GM12878 (cell line): Measurements from ENCODE around the gene SP4. TPM values are rescaled to one million over a fixed set of nuclear protein-coding genes. Genes with fewer than 3 reads are reported as not detected.

ENCODE experiments used
- ATAC-seq: fragments of 200-7000 bp; cut with Tn5 transposase; 3 replicates; pipeline ENCODE4 v1.9.1; 2020; ENCODE audit warnings: mild to moderate bottlenecking, moderate library complexity
- BruUV-seq: library from RNA; stranded (reverse); fragments of 400-500 nt; replicated peaks from 2 replicates; lab custom pipeline; 2021; lab: Mats Ljungman, UMichigan
- CTCF ChIA-PET: fragments of 300-600 bp; sonication (Branson Sonifier 250); formaldehyde crosslinking; extraction: SDS; loops from one replicate; lab custom pipeline; 2021; ENCODE audit warnings: inconsistent platforms; lab: Yijun Ruan, JAX
- POLR2A ChIA-PET: fragments of 350-600 bp; formaldehyde crosslinking; extraction: SDS; loops from one replicate; lab custom pipeline; 2021; ENCODE audit warnings: inconsistent platforms; lab: Charles Lee
- RAD21 ChIA-PET: fragments of 300-600 bp; sonication (Branson Sonifier 250); formaldehyde crosslinking; loops from one replicate; lab custom pipeline; 2023; ENCODE audit warnings: antibody characterized with exemption; ENCODE audit not compliant: unreplicated experiment; lab: Charles Lee
- SMC1A ChIA-PET: fragments of 300-600 bp; sonication (Branson Sonifier 250); formaldehyde crosslinking; loops from one replicate; lab custom pipeline; 2023; ENCODE audit not compliant: unreplicated experiment, uncharacterized antibody; lab: Charles Lee
- DNase-seq: peaks from one replicate; pipeline ENCODE4 v3.0.0-alpha.2; 2011; ENCODE audit warnings: low read depth, low spot score
- FAIRE-seq: peaks from 3 replicates; lab custom pipeline; 2011; peaks lifted over from hg19 to GRCh38; lab: Jason Lieb, UNC
- H2AFZ ChIP-seq: 2 replicates; pipeline ENCODE4 v1.6.0; 2011; ENCODE audit warnings: low read depth, low read length, control low read depth; ENCODE audit not compliant: control insufficient read depth
- H3K27ac ChIP-seq: 2 replicates; pipeline ENCODE4 v1.5.1; 2011; ENCODE audit warnings: control low read depth; ENCODE audit not compliant: control insufficient read depth, insufficient read depth
- H3K27me3 ChIP-seq, 2 experiments: replicated peaks in 1 of 2; 2 replicates each; pipeline versions ENCODE4 v1.6.0 to v1.6.1; 2011; ENCODE audit warnings: low read length in 1 of 2; ENCODE audit not compliant: control insufficient read depth in 2 of 2, insufficient read depth in 2 of 2
- H3K36me3 ChIP-seq, 2 experiments: 2 replicates each; pipeline ENCODE4 v1.5.1; 2011; ENCODE audit warnings: low read length in 1 of 2; ENCODE audit not compliant: control insufficient read depth in 2 of 2, insufficient read depth in 2 of 2
- H3K4me1 ChIP-seq: 2 replicates; pipeline ENCODE4 v1.6.1; 2011; ENCODE audit warnings: mild to moderate bottlenecking, low read length, moderate library complexity, mixed read lengths; ENCODE audit not compliant: control insufficient read depth, insufficient read depth
- H3K4me2 ChIP-seq: 2 replicates; pipeline ENCODE4 v1.6.0; 2011; ENCODE audit warnings: control low read depth; ENCODE audit not compliant: control insufficient read depth, insufficient read depth
- H3K4me3 ChIP-seq: fragments of 200-600 bp; sonication (generic); 2 replicates; pipeline ENCODE4 v1.5.1; 2016
- H3K79me2 ChIP-seq: 2 replicates; pipeline ENCODE4 v1.6.0; 2011; ENCODE audit warnings: low read length; ENCODE audit not compliant: control insufficient read depth, insufficient read depth
- H3K9ac ChIP-seq: 2 replicates; pipeline ENCODE4 v1.8.0; 2011; ENCODE audit warnings: low read length, control low read depth, mixed read lengths; ENCODE audit not compliant: control insufficient read depth, insufficient read depth
- H3K9me3 ChIP-seq: replicated peaks from 3 replicates; pipeline ENCODE4 v1.5.1; 2011; ENCODE audit warnings: mild to moderate bottlenecking, low read length; ENCODE audit not compliant: control insufficient read depth, insufficient read depth
- H4K20me1 ChIP-seq: 2 replicates; pipeline ENCODE4 v1.6.0; 2011; ENCODE audit not compliant: control insufficient read depth, insufficient read depth
- ATF3 ChIP-seq: IDR thresholded peaks from 2 replicates; pipeline ENCODE4 v1.6.1; 2011; ENCODE audit warnings: low read depth, mild to moderate bottlenecking, low read length, moderate library complexity, borderline replicate concordance; ENCODE audit errors: extremely low read depth
- BACH1 ChIP-seq: fragments of 450-650 bp; IDR thresholded peaks from 2 replicates; pipeline ENCODE4 v1.6.1; 2017; ENCODE audit warnings: mild to moderate bottlenecking, borderline replicate concordance
- BHLHE40 ChIP-seq, 2 experiments: fragments of 450-650 bp in 1 of 2; IDR thresholded peaks; 2 replicates each; pipeline ENCODE4 v1.6.1; 2011 to 2017; ENCODE audit warnings: low read depth in 2 of 2, borderline replicate concordance in 1 of 2, improper control_type of control experiment in 1 of 2, low read length in 1 of 2, mild to moderate bottlenecking in 1 of 2
- CHD4 ChIP-seq: fragments of 200-600 bp; sonication (generic); IDR thresholded peaks from 2 replicates; pipeline ENCODE4 v1.6.1; 2016; ENCODE audit warnings: mild to moderate bottlenecking
- E2F8 ChIP-seq: fragments of 450-650 bp; IDR thresholded peaks from 2 replicates; pipeline ENCODE4 v1.6.1; 2018; ENCODE audit warnings: mild to moderate bottlenecking, low read depth, moderate library complexity; ENCODE audit not compliant: partially characterized antibody
- E4F1 ChIP-seq: fragments of 450-650 bp; IDR thresholded peaks from 2 replicates; pipeline ENCODE4 v1.6.1; 2018; ENCODE audit warnings: borderline replicate concordance, mild to moderate bottlenecking; ENCODE audit not compliant: partially characterized antibody
- MLLT1 ChIP-seq: fragments of 450-650 bp; IDR thresholded peaks from 2 replicates; pipeline ENCODE4 v1.6.1; 2016; ENCODE audit warnings: mild to moderate bottlenecking
- SKIL ChIP-seq: fragments of 450-650 bp; IDR thresholded peaks from 2 replicates; pipeline ENCODE4 v1.6.1; 2017; ENCODE audit warnings: mild to moderate bottlenecking, low read depth, inconsistent platforms; ENCODE audit not compliant: poor library complexity, severe bottlenecking
- USF2 ChIP-seq: IDR thresholded peaks from 2 replicates; pipeline ENCODE4 v1.6.1; 2011; ENCODE audit warnings: low read depth, low read length, improper control_type of control experiment, borderline replicate concordance
- WGBS: methylation state at CpG from one replicate; pipeline ENCODE4 v1.1.6; 2016; ENCODE audit warnings: low lambda C conversion rate; ENCODE audit not compliant: insufficient replicate concordance, insufficient coverage; ENCODE audit errors: missing lambda C conversion rate; 5-methylcytosine and 5-hydroxymethylcytosine counted together
- in situ Hi-C: fragments of 300-500 bp; cut with MboI; formaldehyde crosslinking; loops from 9 replicates; pipeline ENCODE4 v1.14.3; 2018; ENCODE audit warnings: mixed read lengths
- intact Hi-C: fragments of 100-400 bp; cut with micrococcal nuclease; formaldehyde crosslinking; loops from one replicate; pipeline ENCODE4 v1.14.2; 2022; ENCODE audit not compliant: unreplicated experiment
- polyA plus RNA-seq, 11 experiments: library from polyadenylated mRNA; depleted of rRNA in 4 of 11; unstranded in 6 of 11; stranded (reverse) in 5 of 11; fragments of >200 nt; fragmentation: Nextera tagmentation in 4 of 11; fragmentation: Illumina TruSeq in 1 of 11; extraction: Ambion mirVana in 4 of 11; extraction: Trizol in 1 of 11; gene quantifications; 1 replicate in 1 of 11; 2 replicates in 10 of 11; pipeline versions ENCODE4 v1.2.1 to v1.2.3, GENCODE V29; 2011 to 2016; ENCODE audit warnings: inconsistent platforms in 2 of 11, missing spikeins in 2 of 11, low read depth in 1 of 11
- total RNA-seq, 4 experiments: library from RNA; depleted of rRNA in 3 of 4; stranded (reverse); fragments of >200 nt in 3 of 4; fragmentation: Illumina TruSeq in 1 of 4; extraction: Trizol in 1 of 4; gene quantifications; 2 replicates each; pipeline versions ENCODE4 v1.2.1 to v1.2.3, GENCODE V29; 2013 to 2021

Gene SP4
- total and polyA plus RNA-seq, 10 of the 15 experiments (the other 5 are each of a cell fraction or from before 2014, with no cell fraction given), result 6.2 to 32.4 (median 16.1) TPM

GRCh38 chr7:21500117-21500832, 72.4 kb downstream of the SP4 start:
- H3K27ac ChIP-seq, result no peak overlapping the region
- ChIA-PET CTCF (no interaction called here), RAD21 (interaction anchor here (1.4 kb wide), 1 partner anchor 237 kb away, joined by 3 read pairs; no protein-coding TSS in a partner anchor), SMC1A (interaction anchor here (0.6 to 1.4 kb wide), 7 partner anchors 10 to 1118 kb away, joined by 3 to 5 read pairs (median 3); no protein-coding TSS in a partner anchor), POLR2A (no interaction called here)
- H2AFZ ChIP-seq, result no peak overlapping the region
- H3K9me3 ChIP-seq, result no peaks in the 10 kb centered on the region; the same call in 1 of the 3 replicates
- ATAC-seq (no peak), DNase-seq (no peak), FAIRE-seq (no peak)
- no TSS peak for BruUV-seq
- H4K20me1 ChIP-seq, result no peaks in the 10 kb centered on the region
- 90% methylated on average over 6 of the region's 6 CpGs for WGBS
- in situ Hi-C loops, result no loop called here
- no peaks in the 10 kb centered on the region for H3K27me3 ChIP-seq
- no peak overlapping the region for H3K9ac ChIP-seq
- no peaks in the 10 kb centered on the region for H3K79me2 ChIP-seq
- no peaks in the 10 kb centered on the region for H3K4me1 ChIP-seq
- intact Hi-C loops, result no loop called here
- H3K36me3 ChIP-seq, result peaks cover 2 to 4% of the 10 kb centered on the region in 2 experiments; a peak in 3 of 4 replicates
- H3K4me3 ChIP-seq, result no peak overlapping the region
- no peak overlapping the region for H3K4me2 ChIP-seq
- TF ChIP-seq USF2, result no peak
- TF ChIP-seq BHLHE40 (IDR thresholded peaks at IDR 0.05; ENCODE audit: borderline replicate concordance in 1 of 2, low read depth in 2 of 2, low read length in 1 of 2), result no peak
- TF ChIP-seq ATF3, result no peak
- no peak for TF ChIP-seq CHD4
- no peak for TF ChIP-seq MLLT1
- TF ChIP-seq SKIL, result no peak
- no peak for TF ChIP-seq E2F8
- TF ChIP-seq BACH1, result no peak
- no peak for TF ChIP-seq E4F1
